Adipocyte (in vitro differentiated cells): ENCODE data around the gene DDI1.

ENCODE experiments used
- DNase-seq: peaks from one replicate; pipeline ENCODE4 v3.0.0-alpha.2; 2015; ENCODE audit warnings: low read depth
- H3K27me3 ChIP-seq: replicated peaks from 2 replicates; pipeline ENCODE4 v1.7.0; 2013; ENCODE audit warnings: mild to moderate bottlenecking, low read length, moderate library complexity; ENCODE audit not compliant: control insufficient read depth, insufficient read depth
- H3K36me3 ChIP-seq: 2 replicates; pipeline ENCODE4 v1.7.0; 2013; ENCODE audit warnings: low read length, mild to moderate bottlenecking, moderate library complexity; ENCODE audit not compliant: control insufficient read depth, insufficient read depth, severe bottlenecking
- H3K4me1 ChIP-seq: 2 replicates; pipeline ENCODE4 v1.7.0; 2013; ENCODE audit warnings: mild to moderate bottlenecking, low read length, moderate library complexity; ENCODE audit not compliant: control insufficient read depth, insufficient read depth
- H3K4me3 ChIP-seq: 2 replicates; pipeline ENCODE4 v1.7.0; 2013; ENCODE audit warnings: mild to moderate bottlenecking, low read length, moderate library complexity
- H3K9ac ChIP-seq: 2 replicates; pipeline ENCODE4 v1.7.0; 2013; ENCODE audit warnings: mild to moderate bottlenecking, low read length, moderate library complexity
- H3K9me3 ChIP-seq: 2 replicates; pipeline ENCODE4 v1.7.0; 2013; ENCODE audit warnings: mild to moderate bottlenecking, low read length, moderate library complexity; ENCODE audit not compliant: control insufficient read depth

The DDI1 gene

DNA sequence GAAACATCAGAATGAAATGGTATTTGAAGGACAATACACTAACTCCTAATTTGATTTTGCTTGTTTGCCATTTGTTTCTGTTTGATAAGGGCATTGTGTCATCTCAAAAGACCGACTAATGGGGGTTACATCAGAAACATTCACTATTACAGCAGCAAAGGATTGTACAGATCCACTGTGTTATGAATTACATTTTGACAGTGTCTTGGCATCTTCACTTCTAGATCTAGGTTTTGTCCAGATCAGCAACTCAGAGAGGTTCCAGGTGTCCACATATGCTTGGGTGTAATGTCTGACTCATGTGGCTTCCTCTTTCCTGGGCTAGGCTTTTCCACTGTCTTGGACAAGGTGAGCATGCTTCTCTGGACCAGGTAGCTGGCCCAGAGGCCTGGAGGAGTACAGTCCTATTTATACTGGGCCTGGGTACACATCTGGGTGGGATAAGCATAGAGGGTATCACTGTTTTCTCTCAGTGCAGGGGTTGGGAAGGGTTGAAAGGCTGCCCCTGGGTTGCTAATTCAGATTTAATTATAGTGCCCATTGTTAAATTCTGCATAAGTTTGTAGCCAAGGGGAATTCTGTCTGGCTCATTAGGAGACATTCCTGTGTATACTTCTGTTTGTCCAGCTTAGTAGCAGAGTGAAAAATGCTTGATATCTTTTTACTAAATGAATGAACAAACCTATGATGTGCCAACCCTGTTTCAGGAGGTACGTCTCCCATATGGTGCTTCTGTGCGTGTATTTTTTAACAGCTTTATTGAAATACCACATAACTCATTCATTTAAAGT is 23.8 kb downstream of the DDI1 start:
- peak; percentile 3 for DNase-seq
- peaks cover 36% of the 10 kb centered on the region for H3K4me1 ChIP-seq
- H3K9ac ChIP-seq, result peak overlapping the region; percentile 52
- H3K27me3 ChIP-seq, result no peaks in the 10 kb centered on the region
- H3K36me3 ChIP-seq, result no peaks in the 10 kb centered on the region
- H3K9me3 ChIP-seq, result no peaks in the 10 kb centered on the region
- no peak overlapping the region for H3K4me3 ChIP-seq

DNA sequence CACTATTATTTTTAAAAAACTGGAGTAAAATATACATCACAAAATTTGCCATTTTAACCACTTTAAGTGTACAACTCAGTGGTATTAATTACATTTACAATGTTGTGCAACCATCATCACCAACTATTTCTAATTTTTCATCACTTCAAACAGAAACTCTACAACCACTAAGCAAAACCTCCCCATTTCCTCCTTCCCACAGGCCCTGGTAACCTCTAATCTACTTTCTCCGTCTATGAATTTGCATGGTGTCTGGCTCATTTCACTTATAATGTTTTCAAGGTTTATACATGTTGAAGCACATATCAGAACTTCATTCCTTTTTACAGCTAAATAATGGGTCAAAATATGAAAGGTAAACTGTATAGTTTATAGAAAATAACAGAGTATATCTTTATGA is 24.4 kb downstream of the DDI1 start:
- Histone ChIP-seq H3K9me3 (no peaks in the 10 kb centered on the region), H3K36me3 (no peaks in the 10 kb centered on the region), H3K4me1 (peaks cover 36% of the 10 kb centered on the region), H3K27me3 (no peaks in the 10 kb centered on the region), H3K9ac (no peak overlapping the region), H3K4me3 (no peak overlapping the region)
- DNase-seq, result no peak

- peak overlapping the region; percentile 43 for H3K9ac ChIP-seq
- peak; percentile 29 for DNase-seq
- H3K4me3 ChIP-seq, result peak overlapping the region; percentile 25
- no peaks in the 10 kb centered on the region for H3K9me3 ChIP-seq
- peaks cover 42% of the 10 kb centered on the region for H3K4me1 ChIP-seq
- no peaks in the 10 kb centered on the region for H3K36me3 ChIP-seq
- H3K27me3 ChIP-seq, result no peaks in the 10 kb centered on the region
These were observed 25.5 kb downstream of the DDI1 start for GRCh38 chr11:104061853-104062521.

DNA sequence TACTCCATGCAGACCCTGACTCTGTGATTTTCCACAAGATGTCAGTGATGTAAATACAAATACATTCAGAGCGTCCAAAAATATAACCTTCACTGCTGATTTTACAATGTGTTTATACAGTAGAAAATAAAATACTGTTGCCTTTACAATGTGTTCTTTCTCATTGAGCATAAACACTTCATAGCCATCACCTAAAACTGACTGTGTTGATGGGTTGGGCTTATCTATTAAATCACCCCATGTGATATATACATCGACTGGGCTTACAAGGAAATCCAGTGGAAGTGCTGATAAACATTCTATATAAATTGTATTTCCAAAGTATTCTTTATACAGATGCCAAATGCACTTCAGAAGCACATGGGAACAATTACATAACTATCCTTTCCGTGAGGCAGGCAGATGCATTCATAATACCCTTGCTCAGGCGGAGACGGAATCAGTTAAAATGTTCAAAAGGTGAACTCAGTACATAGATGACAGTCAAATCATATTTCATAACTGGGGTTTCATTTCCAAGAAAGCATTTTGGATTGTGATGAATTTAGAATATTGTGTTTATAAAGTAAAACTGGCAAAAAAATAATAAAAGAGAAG is 27.7 kb downstream of the DDI1 start:
- Histone ChIP-seq H3K36me3 (no peaks in the 10 kb centered on the region), H3K27me3 (no peaks in the 10 kb centered on the region), H3K4me3 (no peak overlapping the region), H3K9me3 (no peaks in the 10 kb centered on the region), H3K4me1 (peaks cover 47% of the 10 kb centered on the region), H3K9ac (no peak overlapping the region)
- no peak for DNase-seq

DNA sequence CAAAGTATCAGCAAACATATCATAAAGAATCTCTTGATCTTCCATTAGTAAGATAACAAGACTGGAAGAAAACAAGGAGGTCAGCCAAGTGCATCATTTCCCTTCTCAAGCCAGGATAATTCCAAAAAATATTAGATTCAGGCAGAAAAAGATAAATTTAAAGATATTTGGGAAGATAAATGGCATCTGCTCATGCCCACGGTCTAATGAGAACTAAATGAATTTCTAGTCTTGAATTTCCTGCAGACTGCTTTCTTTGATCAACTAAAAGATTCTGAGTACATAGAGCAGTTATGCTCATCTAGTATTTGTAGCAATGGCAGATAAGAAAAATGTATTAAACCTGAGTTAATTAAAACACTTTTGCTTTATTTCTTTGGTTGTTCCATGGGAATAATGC is 31.1 kb downstream of the DDI1 start:
- no peaks in the 10 kb centered on the region for H3K9me3 ChIP-seq
- H3K27me3 ChIP-seq, result no peaks in the 10 kb centered on the region
- H3K9ac ChIP-seq, result no peak overlapping the region
- H3K4me1 ChIP-seq, result peaks cover 16% of the 10 kb centered on the region
- H3K4me3 ChIP-seq, result no peak overlapping the region
- H3K36me3 ChIP-seq, result no peaks in the 10 kb centered on the region
- no peak for DNase-seq

GRCh38 chr11:104073950-104074705 is 37.7 kb downstream of the DDI1 start:
- Histone ChIP-seq H3K9ac (no peak overlapping the region), H3K27me3 (no peaks in the 10 kb centered on the region), H3K9me3 (no peaks in the 10 kb centered on the region), H3K4me1 (no peaks in the 10 kb centered on the region), H3K4me3 (no peak overlapping the region), H3K36me3 (no peaks in the 10 kb centered on the region)
- no peak for DNase-seq

DNA sequence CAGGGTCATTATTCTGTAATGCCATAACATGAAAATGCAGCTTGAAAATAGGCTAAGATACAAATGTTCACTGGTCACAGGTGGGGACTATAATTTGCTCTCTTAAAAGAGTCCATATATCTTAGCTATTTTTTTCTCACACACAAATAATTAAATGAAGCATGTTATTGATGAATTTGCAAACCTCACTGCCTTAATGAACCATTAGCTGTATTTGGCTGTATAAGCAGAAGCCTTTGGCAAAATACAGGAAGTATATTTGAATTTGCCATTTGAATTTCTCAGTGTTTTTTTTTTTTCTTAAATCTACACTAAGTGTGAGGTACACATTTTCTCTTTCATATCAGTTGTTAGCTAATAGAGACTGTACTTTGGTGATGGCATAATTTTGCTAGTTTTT is 38.7 kb downstream of the DDI1 start:
- H3K9me3 ChIP-seq, result no peaks in the 10 kb centered on the region
- no peaks in the 10 kb centered on the region for H3K36me3 ChIP-seq
- DNase-seq, result no peak
- no peaks in the 10 kb centered on the region for H3K4me1 ChIP-seq
- H3K4me3 ChIP-seq, result no peak overlapping the region
- H3K9ac ChIP-seq, result no peak overlapping the region
- H3K27me3 ChIP-seq, result no peaks in the 10 kb centered on the region

DNA sequence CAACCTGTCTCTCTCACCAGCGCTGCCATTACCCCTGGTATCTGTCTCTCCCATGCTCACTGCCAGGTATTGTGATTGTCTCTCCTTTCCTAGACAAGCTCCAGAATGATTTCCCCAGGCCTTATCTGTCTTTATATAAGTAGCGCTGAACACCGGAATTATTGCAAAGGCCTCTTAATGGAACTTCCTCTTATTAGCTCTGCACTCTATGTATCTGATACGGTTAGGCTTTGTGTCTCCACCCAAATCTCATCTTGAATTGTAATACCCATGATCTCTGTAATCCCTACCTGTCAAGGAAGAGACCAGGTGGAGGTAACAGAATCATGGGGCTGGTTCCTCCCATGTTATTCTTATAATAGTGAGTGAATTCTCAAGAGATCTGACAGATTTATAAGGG is 39.3 kb downstream of the DDI1 start:
- no peaks in the 10 kb centered on the region for H3K36me3 ChIP-seq
- H3K4me1 ChIP-seq, result no peaks in the 10 kb centered on the region
- no peak overlapping the region for H3K4me3 ChIP-seq
- no peak overlapping the region for H3K9ac ChIP-seq
- DNase-seq, result no peak
- H3K9me3 ChIP-seq, result no peaks in the 10 kb centered on the region
- H3K27me3 ChIP-seq, result no peaks in the 10 kb centered on the region

DNA sequence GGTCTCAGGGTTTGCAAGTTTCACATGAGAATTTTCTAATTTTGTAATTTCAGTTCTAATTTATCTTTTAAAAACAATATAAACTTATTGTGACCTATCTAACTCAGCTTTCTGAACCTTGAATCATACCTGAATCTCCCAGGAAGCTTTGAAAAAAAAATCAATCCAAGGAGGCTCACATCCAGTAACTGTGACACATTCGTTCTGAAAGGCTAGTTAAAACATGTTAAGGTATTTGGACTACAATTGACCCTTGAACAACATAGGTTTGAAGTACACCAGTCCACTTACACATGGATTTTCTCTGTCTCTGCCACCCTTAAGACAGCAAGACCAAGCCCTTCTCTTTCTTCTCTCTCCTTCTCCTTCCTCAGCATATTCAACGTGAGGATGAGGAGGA is 40.0 kb downstream of the DDI1 start:
- no peaks in the 10 kb centered on the region for H3K36me3 ChIP-seq
- no peaks in the 10 kb centered on the region for H3K4me1 ChIP-seq
- H3K4me3 ChIP-seq, result no peak overlapping the region
- no peaks in the 10 kb centered on the region for H3K9me3 ChIP-seq
- no peaks in the 10 kb centered on the region for H3K27me3 ChIP-seq
- DNase-seq, result no peak
- H3K9ac ChIP-seq, result no peak overlapping the region

DNA sequence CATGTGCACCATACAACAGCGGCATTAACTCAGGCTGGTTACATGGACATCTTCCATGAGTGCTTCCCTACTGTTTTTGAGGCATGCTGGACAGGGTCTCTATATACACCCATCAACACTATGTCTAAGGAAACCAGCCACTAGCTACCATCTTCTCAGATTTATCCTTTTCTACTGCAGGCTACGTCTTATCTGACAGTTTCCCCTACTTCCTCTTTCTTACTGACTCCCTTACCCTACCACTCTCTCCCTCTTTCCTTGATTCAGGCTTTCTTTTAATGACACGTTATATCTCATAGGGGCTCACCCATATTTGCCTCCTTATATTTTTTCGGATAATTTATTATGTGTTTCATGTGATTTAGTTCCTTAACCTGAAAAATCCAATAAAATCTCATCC is 41.8 kb downstream of the DDI1 start:
- Histone ChIP-seq H3K4me1 (no peaks in the 10 kb centered on the region), H3K4me3 (no peak overlapping the region), H3K36me3 (no peaks in the 10 kb centered on the region), H3K9me3 (no peaks in the 10 kb centered on the region), H3K27me3 (no peaks in the 10 kb centered on the region), H3K9ac (no peak overlapping the region)
- DNase-seq, result no peak

- no peak for DNase-seq
- Histone ChIP-seq H3K9me3 (no peaks in the 10 kb centered on the region), H3K4me1 (no peaks in the 10 kb centered on the region), H3K27me3 (no peaks in the 10 kb centered on the region), H3K9ac (no peak overlapping the region), H3K4me3 (no peak overlapping the region), H3K36me3 (no peaks in the 10 kb centered on the region)
These were observed 42.6 kb downstream of the DDI1 start for GRCh38 chr11:104078995-104079394.
